NCI-H345 treated with DMSO at 0.1 percent for 48 hours (cell line): ENCODE data around the gene UCP3.

Experiments used
- DNase-seq: peaks from one replicate; lab custom pipeline; 2025; ENCODE audit not compliant: unreplicated experiment; lab: John Stamatoyannopoulos, UW

The UCP3 gene

GRCh38 chr11:74008373-74009229 is at the start of gene UCP3:
Gene UCP3 (minus strand): TSS chr11:74009085. CDS start chr11:74007042, 2,043 bp downstream.
- DNase-seq: no peak

- no peak for DNase-seq
These were observed 48.6 kb upstream of the UCP3 start for GRCh38 chr11:74057249-74058151.

GRCh38 chr11:74055938-74056337 is 47.1 kb upstream of the UCP3 start:
- DNase-seq: no peak

GRCh38 chr11:74050465-74050864 is 41.6 kb upstream of the UCP3 start:
- DNase-seq: no peak

GRCh38 chr11:74048993-74049392 is 40.1 kb upstream of the UCP3 start:
- DNase-seq: no peak

- no peak for DNase-seq
These were observed 35.7 kb upstream of the UCP3 start for GRCh38 chr11:74044538-74044937.

GRCh38 chr11:74043450-74043849 is 34.6 kb upstream of the UCP3 start:
- DNase-seq: no peak

- DNase-seq: no peak
These were observed 28.4 kb upstream of the UCP3 start for GRCh38 chr11:74037309-74037708.

- DNase-seq: no peak
These were observed 26.4 kb upstream of the UCP3 start for GRCh38 chr11:74035264-74035663.

GRCh38 chr11:74033046-74033445 is 24.2 kb upstream of the UCP3 start:
- DNase-seq: no peak

GRCh38 chr11:74030723-74031676 is 22.1 kb upstream of the UCP3 start:
- no peak for DNase-seq

GRCh38 chr11:74025467-74026166 is 16.7 kb upstream of the UCP3 start:
- no peak for DNase-seq

- no peak for DNase-seq
These were observed 15.6 kb upstream of the UCP3 start for GRCh38 chr11:74024261-74025029.

- no peak for DNase-seq
These were observed 14.4 kb upstream of the UCP3 start for GRCh38 chr11:74023276-74023675.

- no peak for DNase-seq
These were observed 13.7 kb upstream of the UCP3 start for GRCh38 chr11:74022546-74022945.

- DNase-seq: no peak
These were observed 13.1 kb upstream of the UCP3 start for GRCh38 chr11:74021998-74022397.

GRCh38 chr11:74020539-74020938 is 11.7 kb upstream of the UCP3 start:
- no peak for DNase-seq

- no peak for DNase-seq
These were observed 11.0 kb upstream of the UCP3 start for GRCh38 chr11:74019860-74020259.

- DNase-seq: no peak
These were observed 10.3 kb upstream of the UCP3 start for GRCh38 chr11:74019104-74019738.
